Effector memory CD4-positive, alpha-beta T cell (primary cell): ENCODE data around the gene ZMYND8.
"Not testable (repeated sequence)": the region's sequence is repeated elsewhere in the genome, so short reads cannot be mapped to it uniquely, and the experiment has no call there.

Experiments
- DNase-seq, 3 donors: peaks; one replicate each; pipeline ENCODE4 v3.0.0-alpha.2; 2020
- H3K27ac ChIP-seq: 2 replicates; pipeline ENCODE4 v1.7.0; 2013; ENCODE audit warnings: mild to moderate bottlenecking, low read length, moderate library complexity; ENCODE audit not compliant: insufficient read depth, poor library complexity, severe bottlenecking
- H3K27me3 ChIP-seq: replicated peaks from 2 replicates; pipeline ENCODE4 v1.7.0; 2013; ENCODE audit warnings: mild to moderate bottlenecking, low read length; ENCODE audit not compliant: insufficient read depth, control insufficient read depth, poor library complexity, severe bottlenecking
- H3K36me3 ChIP-seq: 2 replicates; pipeline ENCODE4 v1.7.0; 2013; ENCODE audit warnings: mild to moderate bottlenecking, low read length, moderate library complexity; ENCODE audit not compliant: control insufficient read depth, insufficient read depth
- H3K4me1 ChIP-seq: 2 replicates; pipeline ENCODE4 v1.7.0; 2013; ENCODE audit warnings: low read length, mild to moderate bottlenecking; ENCODE audit not compliant: control insufficient read depth, insufficient read depth, poor library complexity, severe bottlenecking
- H3K4me3 ChIP-seq: 2 replicates; pipeline ENCODE4 v1.7.0; 2013; ENCODE audit warnings: low read length, low read depth, mild to moderate bottlenecking; ENCODE audit not compliant: insufficient read depth, poor library complexity, severe bottlenecking
- H3K9me3 ChIP-seq: 2 replicates; pipeline ENCODE4 v1.7.0; 2013; ENCODE audit warnings: mild to moderate bottlenecking, low read length, moderate library complexity; ENCODE audit not compliant: control insufficient read depth

ZMYND8 gene

DNA sequence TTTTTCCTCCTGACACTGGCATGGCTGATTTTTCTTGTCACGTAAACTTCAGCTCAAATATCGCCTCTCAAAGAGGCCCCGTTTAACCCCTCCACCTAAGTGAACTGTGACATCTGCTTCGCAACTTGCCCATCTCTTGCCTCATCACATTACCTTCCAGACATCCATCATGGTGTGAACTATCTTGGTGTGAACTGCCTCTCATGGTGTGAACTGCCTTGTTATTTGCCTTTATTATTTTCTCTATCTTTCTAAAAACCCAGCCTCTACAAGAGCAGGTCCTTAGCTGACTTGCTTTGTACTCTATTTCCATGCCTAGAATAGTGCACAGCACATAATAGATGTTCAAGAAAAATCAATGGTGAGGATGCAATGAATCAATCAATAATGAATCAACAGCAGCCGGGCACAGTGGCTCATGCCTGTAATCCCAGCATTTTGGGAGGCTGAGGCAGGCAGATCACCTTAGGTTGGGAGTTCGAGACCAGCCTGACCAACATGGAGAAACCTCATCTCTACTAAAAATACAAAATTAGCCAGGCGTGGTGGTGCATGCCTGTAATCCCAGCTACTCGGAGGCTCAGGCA lies 95.9 kb downstream of the ZMYND8 start:
- not testable (repeated sequence) for H3K4me1 ChIP-seq

DNA sequence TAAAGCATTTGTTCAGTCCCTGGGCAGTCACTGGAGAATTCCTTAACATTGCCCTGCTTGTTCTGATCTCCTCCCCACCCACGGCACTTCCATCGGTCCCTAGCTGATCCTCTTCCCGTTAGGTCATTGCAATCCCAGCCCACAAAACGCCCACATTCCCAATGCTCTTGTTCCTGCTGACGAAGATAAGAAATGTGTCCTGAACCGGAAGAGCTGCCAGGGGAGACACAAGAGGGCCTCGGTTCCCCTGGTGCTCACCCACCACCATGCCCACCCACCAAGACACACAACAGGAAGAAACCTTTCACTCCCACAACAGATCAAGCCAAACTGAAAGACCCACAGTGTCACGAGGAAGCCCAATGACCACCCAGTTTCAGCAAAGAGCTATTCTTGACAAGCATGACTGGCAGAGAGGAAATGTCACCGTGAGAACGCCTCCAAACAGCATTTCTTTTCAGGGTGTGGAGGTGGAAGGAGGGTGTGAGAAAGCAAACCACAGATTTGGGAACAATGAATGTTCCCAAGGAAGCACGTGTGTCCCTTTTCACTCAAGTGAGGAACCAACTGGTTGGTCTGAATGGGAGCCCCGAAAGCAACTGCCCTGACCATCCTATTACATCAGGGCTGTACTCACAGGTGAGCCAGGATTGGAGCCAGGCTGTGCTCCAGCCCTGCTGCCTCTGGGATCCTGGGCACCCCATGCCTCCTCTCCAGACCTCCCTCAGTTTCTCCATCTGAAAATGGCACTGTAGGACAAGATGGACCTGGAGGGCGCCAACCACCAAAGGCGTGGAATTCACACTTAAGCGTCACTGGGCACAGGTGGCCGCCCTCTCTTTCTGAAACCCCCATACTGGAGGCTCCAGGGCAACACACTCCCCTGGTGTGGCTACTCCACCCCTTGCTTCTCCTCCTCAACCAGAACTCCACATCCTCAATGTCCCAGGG lies 97.5 kb downstream of the ZMYND8 start:
- Histone ChIP-seq H3K27ac (no peak overlapping the region), H3K4me1 (no peaks in the 10 kb centered on the region), H3K36me3 (peaks cover 64% of the 10 kb centered on the region), H3K4me3 (no peak overlapping the region), H3K9me3 (no peaks in the 10 kb centered on the region), H3K27me3 (no peaks in the 10 kb centered on the region)
- DNase-seq, result no peak

More for the DNA sequence above, 95.9 kb downstream of the ZMYND8 start:
- not testable (repeated sequence) for H3K4me3 ChIP-seq, H3K9me3 ChIP-seq, H3K27me3 ChIP-seq, H3K27ac ChIP-seq, DNase-seq
- H3K36me3 ChIP-seq, result peaks cover 51% of the 10 kb centered on the region

DNA sequence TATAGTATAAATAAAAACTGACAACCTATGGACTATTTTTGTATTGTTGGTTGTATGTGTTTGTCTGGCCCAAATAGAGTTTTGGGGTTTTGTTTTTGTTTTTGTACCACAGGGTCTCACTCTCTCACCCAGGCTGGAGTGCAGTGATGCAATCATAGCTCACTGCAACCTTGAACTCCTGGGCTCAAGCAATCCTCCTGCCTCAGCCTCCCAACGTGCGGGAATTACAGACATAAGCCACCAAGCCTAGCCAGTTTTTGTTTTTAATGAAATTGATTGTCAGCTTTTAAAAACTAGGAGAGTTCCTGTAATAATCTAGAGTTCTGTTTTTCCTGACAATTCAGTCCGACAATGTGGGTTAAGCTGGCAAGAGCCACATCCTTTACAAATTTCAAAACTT lies 98.7 kb downstream of the ZMYND8 start:
- Histone ChIP-seq H3K27ac (no peak overlapping the region), H3K9me3 (no peaks in the 10 kb centered on the region), H3K4me3 (no peak overlapping the region), H3K4me1 (no peaks in the 10 kb centered on the region), H3K36me3 (peaks cover 66% of the 10 kb centered on the region), H3K27me3 (no peaks in the 10 kb centered on the region)
- DNase-seq, result no peak

DNA sequence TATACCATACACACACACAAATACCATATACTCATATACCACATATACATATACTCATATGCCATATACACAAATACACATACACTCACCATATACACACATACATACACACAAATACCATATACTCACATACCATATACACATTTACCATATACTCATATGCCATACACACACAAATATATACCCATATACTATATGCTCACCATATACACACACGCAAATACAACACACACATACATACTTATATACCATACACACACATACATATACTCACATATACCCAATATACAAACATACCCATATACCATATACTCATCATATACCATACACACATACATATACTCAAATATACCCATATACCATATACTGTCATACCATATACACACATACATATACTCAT lies 99.2 kb downstream of the ZMYND8 start:
- Histone ChIP-seq H3K27ac (no peak overlapping the region), H3K4me3 (no peak overlapping the region), H3K27me3 (no peaks in the 10 kb centered on the region), H3K4me1 (no peaks in the 10 kb centered on the region), H3K9me3 (no peaks in the 10 kb centered on the region), H3K36me3 (peaks cover 63% of the 10 kb centered on the region)
- no peak for DNase-seq

DNA sequence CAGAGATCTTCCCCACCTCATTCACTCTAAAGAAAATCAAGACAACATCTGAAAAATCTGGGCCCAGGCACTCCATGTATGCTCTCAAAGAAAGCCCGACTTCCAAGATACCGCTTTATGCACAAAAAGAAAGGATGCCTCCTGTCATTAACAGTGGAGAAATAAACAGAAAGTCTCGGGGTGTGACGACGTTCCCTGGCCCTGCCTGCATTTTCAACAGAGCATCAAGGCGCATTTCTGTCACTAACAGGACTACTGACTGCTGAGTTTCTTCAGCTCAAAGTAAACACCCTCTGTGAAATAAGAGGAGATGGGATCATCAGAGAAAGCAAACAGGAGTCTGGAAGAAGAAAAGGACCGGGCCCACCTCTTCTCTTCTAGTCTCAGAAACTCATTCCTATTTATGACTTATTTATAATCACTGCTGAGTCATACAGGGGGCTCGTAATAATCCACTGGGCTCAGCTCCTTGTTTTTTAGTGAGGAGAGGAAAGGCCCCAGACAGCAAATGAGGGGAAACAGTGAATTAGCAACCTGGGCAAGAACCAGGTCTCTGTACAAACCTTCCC lies 99.7 kb downstream of the ZMYND8 start:
- Histone ChIP-seq H3K27ac (no peak overlapping the region), H3K4me1 (no peaks in the 10 kb centered on the region), H3K4me3 (no peak overlapping the region), H3K9me3 (no peaks in the 10 kb centered on the region), H3K27me3 (no peaks in the 10 kb centered on the region), H3K36me3 (peaks cover 63% of the 10 kb centered on the region)
- DNase-seq, result no peak

DNA sequence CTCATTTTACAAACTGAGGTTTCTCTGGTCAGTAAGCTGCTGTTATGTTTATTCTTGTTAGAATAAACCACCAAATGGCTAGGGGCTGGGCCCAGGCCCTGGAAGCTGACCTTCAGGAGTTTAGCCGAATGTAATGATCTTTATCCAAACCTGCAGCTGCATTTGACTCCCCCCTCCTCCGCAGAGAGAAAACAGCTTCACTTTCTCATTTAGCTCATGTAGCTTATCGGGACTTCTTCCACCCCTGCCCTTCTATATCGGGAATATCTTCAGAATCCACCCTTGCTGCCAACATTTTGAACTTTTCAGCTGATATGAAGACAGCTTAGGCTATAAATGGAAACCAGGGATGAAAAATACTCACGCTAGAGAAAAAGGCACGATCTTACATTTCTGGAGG lies 102.6 kb downstream of the ZMYND8 start:
- Histone ChIP-seq H3K27ac (no peak overlapping the region), H3K36me3 (peaks cover 52% of the 10 kb centered on the region), H3K9me3 (no peaks in the 10 kb centered on the region), H3K27me3 (no peaks in the 10 kb centered on the region), H3K4me1 (no peaks in the 10 kb centered on the region), H3K4me3 (no peak overlapping the region)
- no peak for DNase-seq

DNA sequence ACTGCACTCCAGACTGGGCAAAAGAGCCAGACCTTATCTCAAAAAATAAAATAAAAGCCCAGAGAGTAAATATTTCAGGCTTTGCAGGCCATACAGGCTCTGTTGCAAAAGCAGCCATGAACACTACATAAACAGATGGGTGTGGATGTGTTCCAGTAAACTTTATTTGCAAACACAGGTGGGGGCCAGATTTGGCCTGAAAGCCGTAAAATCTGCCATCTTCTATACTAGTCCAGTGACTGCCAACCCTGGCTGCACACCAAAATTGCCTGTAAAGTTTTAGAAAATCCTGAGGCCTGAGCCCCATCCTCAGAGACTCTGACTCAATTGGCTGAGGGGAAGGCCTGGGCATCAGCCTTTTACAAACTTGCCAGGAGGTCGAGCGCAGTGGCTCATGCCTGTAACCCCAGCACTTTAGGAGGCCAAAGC lies 103.6 kb downstream of the ZMYND8 start:
- Histone ChIP-seq H3K36me3 (peaks cover 56% of the 10 kb centered on the region), H3K9me3 (no peaks in the 10 kb centered on the region), H3K27me3 (no peaks in the 10 kb centered on the region), H3K4me3 (no peak overlapping the region), H3K27ac (no peak overlapping the region), H3K4me1 (no peaks in the 10 kb centered on the region)
- no peak for DNase-seq

DNA sequence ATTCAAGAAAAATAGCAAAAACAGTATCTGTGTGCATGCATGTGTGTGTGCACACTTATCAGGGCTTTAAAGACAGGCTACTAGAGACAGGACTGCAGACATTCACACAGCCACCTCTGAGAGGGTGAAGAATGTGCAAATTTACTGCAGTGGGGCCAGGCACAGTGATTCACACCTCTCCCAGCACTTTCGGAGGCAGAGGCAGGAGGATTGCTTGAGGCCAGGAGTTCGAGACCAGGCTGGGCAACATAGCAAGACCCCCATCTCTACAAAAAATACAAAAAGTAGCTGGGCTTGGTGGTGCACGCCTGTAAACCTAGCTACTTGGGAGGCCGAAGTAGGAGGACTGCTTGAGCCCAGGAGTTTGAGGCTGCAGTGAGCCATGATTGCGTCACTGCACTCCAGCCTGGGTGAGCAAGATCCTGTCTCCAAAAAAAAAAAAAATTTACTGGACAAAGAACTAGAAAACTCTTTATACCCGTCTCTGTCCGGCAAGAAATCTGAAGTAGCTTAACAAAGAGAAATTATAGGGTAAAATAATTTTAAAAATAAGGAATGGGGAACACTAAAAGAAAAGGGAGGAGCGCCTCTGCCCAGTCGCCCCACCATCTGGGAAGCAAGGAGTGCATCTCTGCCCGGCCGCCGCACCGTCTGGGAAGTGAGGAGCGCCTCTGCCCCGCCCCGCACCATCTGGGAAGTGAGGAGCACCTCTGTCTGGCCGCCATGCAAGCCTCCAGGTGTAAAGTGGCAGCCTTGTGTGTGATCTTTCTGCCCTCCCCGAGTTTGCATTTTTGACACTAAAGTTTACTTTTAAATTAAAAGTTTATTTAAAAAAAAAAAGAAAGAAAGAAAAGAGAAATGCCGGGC lies 105.1 kb downstream of the ZMYND8 start:
- H3K27ac ChIP-seq, result no peak overlapping the region
- no peaks in the 10 kb centered on the region for H3K4me1 ChIP-seq
- no peaks in the 10 kb centered on the region for H3K9me3 ChIP-seq
- no peaks in the 10 kb centered on the region for H3K27me3 ChIP-seq
- no peak for DNase-seq
- no peak overlapping the region for H3K4me3 ChIP-seq
- H3K36me3 ChIP-seq, result peaks cover 64% of the 10 kb centered on the region

DNA sequence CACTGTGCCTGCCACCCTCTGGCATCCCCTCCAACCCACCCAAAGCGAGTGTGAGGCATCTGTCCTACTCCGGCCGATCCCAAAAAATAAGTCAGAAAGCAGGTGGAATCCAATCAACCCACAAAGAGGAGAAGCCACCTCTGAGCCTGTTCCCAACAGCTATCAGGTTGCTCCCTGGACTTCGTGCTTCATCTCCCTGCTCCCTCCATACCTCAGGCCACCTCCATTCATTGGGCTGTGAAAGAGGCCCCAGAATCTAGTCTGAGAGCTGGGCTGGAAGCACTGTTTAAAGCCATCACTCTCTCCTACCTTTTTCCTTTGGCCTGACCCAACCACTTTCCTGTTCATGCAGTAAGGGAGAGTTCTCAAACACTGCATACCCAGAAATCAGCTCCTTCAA lies 106.1 kb downstream of the ZMYND8 start:
- Histone ChIP-seq H3K36me3 (peaks cover 74% of the 10 kb centered on the region), H3K4me1 (no peaks in the 10 kb centered on the region), H3K27ac (no peak overlapping the region), H3K4me3 (no peak overlapping the region), H3K27me3 (no peaks in the 10 kb centered on the region), H3K9me3 (no peaks in the 10 kb centered on the region)
- DNase-seq, result no peak
